Left ventricle myocardium inferior (tissue), 1 donor: ENCODE results near the gene CADPS2. TPM values are rescaled to one million over a fixed set of nuclear protein-coding genes. Genes with fewer than 3 reads are reported as not detected.
A peak's percentile ranks its signal among the peaks of the same experiment; 100 is the strongest.

Experiments
- DNase-seq: peaks from one replicate; pipeline ENCODE4 v3.0.0-alpha.2; 2020
- H3K27ac ChIP-seq: fragments of 200-600 bp; replicated peaks from 2 replicates; pipeline ENCODE4 v1.8.0; 2021
- H3K27me3 ChIP-seq: fragments of 200-600 bp; 2 replicates; pipeline ENCODE4 v1.8.0; 2021; ENCODE audit warnings: low read depth
- H3K36me3 ChIP-seq: fragments of 200-600 bp; 2 replicates; pipeline ENCODE4 v1.8.0; 2021
- H3K4me1 ChIP-seq: fragments of 200-600 bp; 2 replicates; pipeline ENCODE4 v1.8.0; 2021
- H3K4me3 ChIP-seq: fragments of 200-600 bp; 2 replicates; pipeline ENCODE4 v1.8.0; 2021; ENCODE audit warnings: mild to moderate bottlenecking, moderate library complexity
- H3K9me3 ChIP-seq: fragments of 200-600 bp; replicated peaks from 2 replicates; pipeline ENCODE4 v1.8.0; 2021
- CTCF ChIP-seq: fragments of 200-600 bp; IDR thresholded peaks from 2 replicates; pipeline ENCODE4 v1.8.0; 2021; ENCODE audit warnings: antibody characterized with exemption, mild to moderate bottlenecking, borderline replicate concordance
- intact Hi-C: fragments of 100-400 bp; cut with micrococcal nuclease; formaldehyde crosslinking; loops from one replicate; pipeline ENCODE4 v1.11.0; 2022
- total RNA-seq: library from RNA; stranded (reverse); fragmentation: NEBNext Ultra II Directional; extraction: Animal tissue kit (Norgen Biotek cat#: 25700); gene quantifications from one replicate; pipeline ENCODE4 v1.2.1, GENCODE V29; 2021
- donor health status: DM: no; HTN: yes; CAD: no; lungs with severe emphysema.

CADPS2 gene
- total RNA-seq, 1 donor from 2014 or later, result 11.9 TPM

DNA sequence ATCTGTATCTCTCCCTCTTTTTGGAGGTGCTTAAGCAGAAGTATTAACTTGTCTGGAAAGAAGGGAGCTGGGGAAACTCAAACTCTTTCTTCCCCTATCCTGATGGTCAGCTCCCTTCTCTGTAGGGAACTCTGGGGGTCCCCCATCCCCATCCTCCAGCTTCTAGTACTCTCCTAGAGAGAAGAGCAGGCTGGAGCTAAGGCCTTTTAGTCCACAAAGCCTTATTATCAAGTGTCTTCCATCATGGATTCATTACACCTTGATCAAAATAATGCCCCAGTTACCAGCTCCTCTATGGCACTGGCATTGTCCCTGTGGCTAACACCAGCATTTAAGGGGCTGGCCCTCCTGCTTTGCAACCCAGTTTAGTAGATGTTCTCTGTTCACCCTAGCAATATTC lies 35.7 kb downstream of the CADPS2 start:
- Histone ChIP-seq H3K27me3 (no peaks in the 10 kb centered on the region), H3K27ac (no peak overlapping the region), H3K9me3 (no peaks in the 10 kb centered on the region), H3K4me1 (peaks cover 31% of the 10 kb centered on the region), H3K36me3 (peaks cover 5% of the 10 kb centered on the region), H3K4me3 (no peak overlapping the region)
- intact Hi-C loops, result no loop called here
- no peak for DNase-seq
- no peak for TF ChIP-seq CTCF

GRCh38 chr7:122849957-122850328 lies 36.3 kb downstream of the CADPS2 start:
- Histone ChIP-seq H3K27me3 (no peaks in the 10 kb centered on the region), H3K4me1 (peaks cover 37% of the 10 kb centered on the region), H3K4me3 (no peak overlapping the region), H3K9me3 (no peaks in the 10 kb centered on the region), H3K36me3 (peaks cover 5% of the 10 kb centered on the region), H3K27ac (peak overlapping the region; percentile 70)
- DNase-seq, result no peak
- TF ChIP-seq CTCF, result no peak
- intact Hi-C loops, result no loop called here

GRCh38 chr7:122849322-122849956 lies 36.8 kb downstream of the CADPS2 start:
- H3K27ac ChIP-seq, result peak overlapping the region; percentile 70
- no peak for TF ChIP-seq CTCF
- H3K27me3 ChIP-seq, result no peaks in the 10 kb centered on the region
- H3K9me3 ChIP-seq, result no peaks in the 10 kb centered on the region
- H3K4me3 ChIP-seq, result no peak overlapping the region
- peaks cover 41% of the 10 kb centered on the region for H3K4me1 ChIP-seq
- peaks cover 5% of the 10 kb centered on the region for H3K36me3 ChIP-seq
- intact Hi-C loops, result no loop called here
- no peak for DNase-seq

- H3K27ac ChIP-seq, result peak overlapping the region; percentile 70
- H3K4me3 ChIP-seq, result no peak overlapping the region
- no peaks in the 10 kb centered on the region for H3K27me3 ChIP-seq
- DNase-seq, result no peak
- TF ChIP-seq CTCF, result no peak
- intact Hi-C loops, result no loop called here
- no peaks in the 10 kb centered on the region for H3K9me3 ChIP-seq
- H3K36me3 ChIP-seq, result peaks cover 5% of the 10 kb centered on the region
- H3K4me1 ChIP-seq, result peaks cover 56% of the 10 kb centered on the region
Observed at GRCh38 chr7:122847871-122848473, 38.3 kb downstream of the CADPS2 start.

GRCh38 chr7:122846591-122846990 lies 39.7 kb downstream of the CADPS2 start:
- intact Hi-C loops, result no loop called here
- H3K27me3 ChIP-seq, result no peaks in the 10 kb centered on the region
- peak overlapping the region; percentile 70 for H3K27ac ChIP-seq
- H3K4me1 ChIP-seq, result peaks cover 68% of the 10 kb centered on the region
- no peak overlapping the region for H3K4me3 ChIP-seq
- H3K9me3 ChIP-seq, result no peaks in the 10 kb centered on the region
- no peak for DNase-seq
- H3K36me3 ChIP-seq, result no peaks in the 10 kb centered on the region
- TF ChIP-seq CTCF, result no peak
